ENCODE measurements around the gene ERGIC1. TPM values are rescaled to one million over a fixed set of nuclear protein-coding genes. Genes with fewer than 3 reads are reported as not detected.

Gene ERGIC1
- total RNA-seq, 2 donors from 2014 or later, result 228 to 380 TPM

GRCh38 chr5:172885597-172886340 lies 51.7 kb downstream of the ERGIC1 start:
- H3K9me3 ChIP-seq, result no peaks in the 10 kb centered on the region
- no peak overlapping the region for H3K4me3 ChIP-seq
- H3K27me3 ChIP-seq (replicated peaks; ENCODE audit: insufficient read depth), result no peaks in the 10 kb centered on the region
- TF ChIP-seq POLR2AphosphoS5 (IDR thresholded peaks at IDR 0.05) (no peak), POLR2A (IDR thresholded peaks at IDR 0.05) (no peak)
- no peaks in the 10 kb centered on the region for H3K4me1 ChIP-seq (replicated peaks)
- H3K27ac ChIP-seq, result peak overlapping the region in 1 of 2 donors; percentile 53
- DNase-seq (ENCODE audit: low spot score), result no peak
- H3K36me3 ChIP-seq, result peaks cover 0 to 6% of the 10 kb centered on the region in 2 donors
- intact Hi-C loops (cut with DNase I), result no loop called here
- WGBS, result 92% methylated on average over 23 of the region's 23 CpGs

DNA sequence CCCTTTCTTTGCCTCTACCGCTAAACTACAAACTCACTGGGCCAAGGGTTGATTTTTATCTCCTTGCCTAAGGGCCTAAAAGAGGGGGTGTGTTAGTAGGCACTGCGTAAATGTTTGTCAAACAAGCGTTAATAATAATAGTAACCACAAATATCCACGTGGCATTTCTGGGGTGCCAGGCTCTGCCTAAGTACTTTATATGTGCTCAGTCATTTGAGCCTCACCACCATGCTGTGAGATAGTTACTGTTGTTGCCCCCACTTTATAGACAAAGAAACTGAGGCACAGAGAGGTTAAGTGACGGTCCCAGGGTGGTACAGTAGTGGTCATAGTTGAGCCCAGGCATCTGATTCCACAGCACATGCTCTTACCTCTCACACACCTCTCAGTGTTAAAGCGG lies 52.4 kb downstream of the ERGIC1 start:
- intact Hi-C loops (cut with DNase I), result no loop called here
- TF ChIP-seq POLR2A (IDR thresholded peaks at IDR 0.05) (no peak), CTCF (IDR thresholded peaks at IDR 0.05) (no peak), POLR2AphosphoS5 (IDR thresholded peaks at IDR 0.05) (no peak)
- peak overlapping the region in 1 of 2 donors; percentile 53 for H3K27ac ChIP-seq
- no peaks in the 10 kb centered on the region for H3K9me3 ChIP-seq
- DNase-seq (ENCODE audit: low spot score), result no peak
- H3K4me1 ChIP-seq (replicated peaks), result no peaks in the 10 kb centered on the region
- H3K4me3 ChIP-seq, result no peak overlapping the region
- H3K27me3 ChIP-seq (replicated peaks; ENCODE audit: insufficient read depth), result no peaks in the 10 kb centered on the region
- H3K36me3 ChIP-seq, result peaks cover 0 to 6% of the 10 kb centered on the region in 2 donors
- WGBS, result 64% methylated on average over 6 of the region's 6 CpGs

GRCh38 chr5:172886974-172887501 lies 53.0 kb downstream of the ERGIC1 start:
- Histone ChIP-seq H3K9me3 (no peaks in the 10 kb centered on the region), H3K4me3 (no peak overlapping the region), H3K27ac (peak overlapping the region; percentile 40 to 53), H3K36me3 (peaks cover 0 to 6% of the 10 kb centered on the region in 2 donors), H3K4me1 (replicated peaks) (no peaks in the 10 kb centered on the region), H3K27me3 (replicated peaks; ENCODE audit: insufficient read depth) (no peaks in the 10 kb centered on the region)
- no peak for DNase-seq (ENCODE audit: low spot score)
- intact Hi-C loops (cut with DNase I), result no loop called here
- 65% methylated on average over 17 of the region's 17 CpGs for WGBS
- TF ChIP-seq CTCF (IDR thresholded peaks at IDR 0.05) (no peak), POLR2AphosphoS5 (IDR thresholded peaks at IDR 0.05) (no peak), POLR2A (IDR thresholded peaks at IDR 0.05) (no peak)

GRCh38 chr5:172887692-172888091 lies 53.6 kb downstream of the ERGIC1 start:
- Histone ChIP-seq H3K27ac (peak overlapping the region; percentile 40 to 53), H3K4me3 (no peak overlapping the region), H3K27me3 (replicated peaks; ENCODE audit: insufficient read depth) (no peaks in the 10 kb centered on the region), H3K36me3 (peaks cover 0 to 6% of the 10 kb centered on the region in 2 donors), H3K9me3 (no peaks in the 10 kb centered on the region), H3K4me1 (replicated peaks) (no peaks in the 10 kb centered on the region)
- 52% methylated on average over 8 of the region's 8 CpGs for WGBS
- TF ChIP-seq POLR2A (IDR thresholded peaks at IDR 0.05) (peak; percentile 9), POLR2AphosphoS5 (IDR thresholded peaks at IDR 0.05) (no peak)
- intact Hi-C loops (cut with DNase I), result no loop called here
- DNase-seq (ENCODE audit: low spot score), result no peak

GRCh38 chr5:172890659-172891058 lies 56.6 kb downstream of the ERGIC1 start:
- 90% methylated on average over 6 of the region's 6 CpGs for whole genome bisulfite sequencing
- no peaks in the 10 kb centered on the region for H3K9me3 ChIP-seq
- intact Hi-C loops (cut with DNase I), result no loop called here
- no peaks in the 10 kb centered on the region for H3K4me1 ChIP-seq (replicated peaks)
- peaks cover 0 to 6% of the 10 kb centered on the region in 2 donors for H3K36me3 ChIP-seq
- TF ChIP-seq POLR2A (IDR thresholded peaks at IDR 0.05), result no peak
- no peak for TF ChIP-seq CTCF (IDR thresholded peaks at IDR 0.05)
- no peak for TF ChIP-seq POLR2AphosphoS5 (IDR thresholded peaks at IDR 0.05)
- H3K27ac ChIP-seq, result peak overlapping the region; percentile 57 to 58
- H3K27me3 ChIP-seq (replicated peaks; ENCODE audit: insufficient read depth), result no peaks in the 10 kb centered on the region
- DNase-seq (ENCODE audit: low spot score), result no peak
- no peak overlapping the region for H3K4me3 ChIP-seq

All from prostate gland (tissue), 2 donors.